HG02763 (cell line): ENCODE results near the gene RGS2.

Experiments used
- ATAC-seq: cut with Tn5 transposase; IDR thresholded peaks from one replicate; pipeline ENCODE4 v1.9.1; 2021; ENCODE audit warnings: mild to moderate bottlenecking, moderate library complexity; ENCODE audit not compliant: unreplicated experiment

The RGS2 gene

GRCh38 chr1:192808518-192809306, at the start of gene RGS2:
Gene RGS2 (plus strand): TSS chr1:192809039. CDS start chr1:192809072, 33 bp downstream.
- ATAC-seq = peak; percentile 94

GRCh38 chr1:192759104-192759503, 49.7 kb upstream of the RGS2 start:
- no peak for ATAC-seq

- ATAC-seq = no peak
Observed at GRCh38 chr1:192762265-192762664, 46.6 kb upstream of the RGS2 start.

DNA sequence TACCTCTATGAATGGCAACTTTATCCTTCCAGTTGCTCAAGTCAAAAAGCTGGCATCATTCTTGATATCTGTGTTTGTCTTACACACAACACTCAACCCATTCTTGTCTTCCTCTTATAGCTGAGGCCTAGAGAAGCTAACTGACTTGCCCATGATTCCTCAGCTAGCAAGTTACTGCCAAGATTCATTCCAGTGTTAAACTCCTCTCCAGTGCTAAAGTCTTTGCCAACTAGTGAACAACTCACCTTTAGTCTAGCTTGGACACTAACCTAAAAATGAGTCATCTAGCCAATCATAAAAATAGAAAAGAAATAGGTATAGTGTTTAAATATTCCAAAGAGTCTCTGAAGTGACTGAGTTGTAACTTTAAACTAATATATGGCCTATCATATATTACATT, 45.6 kb upstream of the RGS2 start:
- ATAC-seq = no peak

DNA sequence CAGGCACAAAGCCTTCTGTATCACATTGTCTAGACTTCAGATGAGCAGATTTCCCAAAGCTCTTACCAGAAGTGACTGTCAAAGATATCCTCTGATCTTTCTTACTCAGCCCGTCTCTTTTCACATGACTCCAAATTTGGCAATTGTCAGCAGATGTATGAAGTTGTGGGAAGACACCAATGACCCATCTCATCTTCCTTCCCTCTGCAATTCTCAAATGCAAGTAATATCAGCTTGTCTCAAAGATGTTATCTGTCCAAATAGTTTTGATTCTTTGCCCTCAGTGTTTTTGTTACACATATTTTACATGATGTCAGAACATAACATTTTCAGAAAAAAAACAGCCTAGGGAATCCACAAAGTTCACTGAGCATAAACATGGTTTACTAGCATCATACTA, 45.1 kb upstream of the RGS2 start:
- ATAC-seq = no peak

GRCh38 chr1:192764675-192765074, 44.2 kb upstream of the RGS2 start:
- ATAC-seq = no peak

DNA sequence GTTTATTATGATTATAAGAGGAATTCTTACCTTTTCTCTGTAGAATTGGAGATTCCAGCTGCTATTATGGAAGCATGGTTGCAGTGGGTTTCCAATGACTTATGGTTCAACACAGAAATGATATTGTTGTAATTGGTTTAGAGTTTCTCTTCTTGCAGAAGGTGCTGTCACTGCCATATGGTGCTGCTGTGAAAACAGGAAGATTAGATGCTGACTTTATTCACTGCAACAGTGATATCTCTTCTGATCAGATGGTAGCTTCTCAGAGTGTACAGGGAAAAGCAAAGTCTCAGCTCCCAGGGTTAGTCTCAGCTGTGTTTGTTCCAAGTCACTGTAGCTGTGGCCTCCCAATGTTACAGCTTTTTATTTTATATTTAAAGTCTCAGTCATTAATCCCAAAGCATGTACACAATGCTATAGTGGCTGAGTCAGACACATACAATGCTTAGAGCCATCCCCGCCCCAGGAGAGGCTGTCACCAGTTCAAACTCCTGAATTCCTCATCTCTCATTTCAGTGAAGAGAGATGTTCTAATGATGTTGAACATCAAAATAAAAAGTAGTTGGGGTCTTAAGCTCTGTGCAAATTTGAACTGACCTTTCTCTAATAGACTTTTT, 42.7 kb upstream of the RGS2 start:
- no peak for ATAC-seq

- no peak for ATAC-seq
Observed at GRCh38 chr1:192766876-192767275, 42.0 kb upstream of the RGS2 start.

DNA sequence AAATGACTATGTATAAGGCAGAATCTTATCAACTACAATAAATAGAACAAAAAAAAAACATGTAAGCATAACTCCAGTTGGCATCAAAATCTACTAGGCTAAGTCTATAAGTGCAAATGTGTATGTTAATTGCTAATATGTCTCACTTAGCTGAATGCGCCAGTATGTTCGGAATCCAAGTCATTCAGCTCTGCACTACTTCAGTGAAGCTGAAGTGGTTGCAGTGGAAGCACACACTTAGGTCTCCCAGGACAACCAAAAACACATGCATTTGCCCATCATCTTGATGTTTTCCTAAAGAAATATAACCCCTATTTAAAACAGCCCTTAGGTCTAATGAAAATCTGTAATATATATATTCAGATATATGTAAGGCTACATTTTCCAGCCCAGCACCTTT, 41.0 kb upstream of the RGS2 start:
- ATAC-seq = no peak

- ATAC-seq = no peak
Observed at GRCh38 chr1:192768463-192768862, 40.4 kb upstream of the RGS2 start.

GRCh38 chr1:192771341-192771740, 37.5 kb upstream of the RGS2 start:
- ATAC-seq = no peak

DNA sequence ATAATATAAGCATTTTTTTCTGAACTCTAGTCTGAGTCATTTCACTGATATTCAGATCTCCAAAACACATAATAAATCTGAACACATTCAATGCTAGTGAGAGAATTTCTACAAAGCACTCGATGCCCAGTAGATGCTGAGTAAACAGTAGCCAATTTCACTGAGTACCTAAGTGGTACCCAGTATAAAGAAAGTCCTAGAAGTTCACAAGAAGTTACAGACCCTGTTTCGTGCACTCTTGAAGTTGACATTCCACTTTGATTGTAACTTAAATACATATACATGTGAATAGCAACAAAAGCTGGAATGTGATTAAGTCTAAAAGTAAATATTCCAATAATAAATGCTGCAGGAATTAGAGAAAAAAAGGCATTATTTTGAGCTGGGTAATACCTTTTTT, 33.2 kb upstream of the RGS2 start:
- no peak for ATAC-seq

DNA sequence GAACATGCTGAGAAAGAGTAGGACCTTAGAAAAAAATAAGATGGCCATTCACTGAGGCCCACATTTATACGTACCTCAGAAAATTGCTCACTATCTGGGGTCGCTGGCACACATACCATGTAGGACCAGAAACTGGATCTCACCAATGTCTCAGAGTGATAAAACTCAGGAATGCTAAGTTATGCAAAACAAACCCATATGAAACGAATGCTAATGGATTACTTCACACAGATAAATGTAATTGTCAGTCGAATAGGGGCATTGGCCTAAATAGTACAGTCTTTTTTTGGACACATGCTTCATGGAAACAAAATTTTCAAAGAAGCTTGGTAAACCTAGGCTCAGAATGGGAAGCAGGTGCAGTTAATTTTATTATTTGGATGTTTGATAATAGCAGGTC, 32.6 kb upstream of the RGS2 start:
- ATAC-seq = no peak

- no peak for ATAC-seq
Observed at GRCh38 chr1:192776998-192777397, 31.8 kb upstream of the RGS2 start.

- no peak for ATAC-seq
Observed at GRCh38 chr1:192783791-192784190, 25.0 kb upstream of the RGS2 start.

GRCh38 chr1:192784397-192784796, 24.4 kb upstream of the RGS2 start:
- no peak for ATAC-seq

DNA sequence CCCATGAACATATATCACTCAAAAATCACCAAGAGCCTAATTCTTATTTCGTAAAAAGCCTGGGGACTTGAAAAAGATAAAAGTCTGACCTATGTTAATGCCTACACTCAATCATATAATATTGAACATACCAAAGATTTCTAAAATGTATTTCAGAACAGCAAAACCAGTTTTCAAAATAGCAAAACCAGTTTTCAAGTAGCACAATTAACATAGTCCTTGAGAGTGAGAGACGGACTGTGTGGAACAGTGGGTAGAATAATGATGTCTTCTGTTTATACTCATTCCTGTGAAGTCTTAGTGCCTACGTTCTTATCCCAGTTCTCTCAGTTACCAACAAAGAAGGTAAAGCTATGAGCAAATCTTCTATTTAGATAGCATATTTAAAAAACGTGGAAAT, 22.3 kb upstream of the RGS2 start:
- no peak for ATAC-seq

GRCh38 chr1:192787914-192788585, 20.8 kb upstream of the RGS2 start:
- no peak for ATAC-seq

GRCh38 chr1:192789871-192790270, 19.0 kb upstream of the RGS2 start:
- ATAC-seq = no peak

- no peak for ATAC-seq
Observed at GRCh38 chr1:192792628-192793027, 16.2 kb upstream of the RGS2 start.

GRCh38 chr1:192793983-192794767, 14.7 kb upstream of the RGS2 start:
- no peak for ATAC-seq

GRCh38 chr1:192794768-192795035, 14.1 kb upstream of the RGS2 start:
- ATAC-seq = no peak
